SU-DHL-6 (cell line): Measurements from ENCODE around the gene TMPRSS11B.

Source experiments
- EZH2phosphoT487 ChIP-seq: fragments of 200-600 bp; sonication (generic), shearing (Covaris generic); conservative IDR thresholded peaks from 2 replicates; pipeline ENCODE4 v1.6.1; 2018; ENCODE audit warnings: mild to moderate bottlenecking, antibody characterized with exemption, low read length, moderate library complexity, mixed read lengths
- TF ChIP-seq, protein P1 (sequence below): fragments of 200-600 bp; sonication (generic); IDR thresholded peaks from one replicate; pipeline ENCODE4 v1.5.1; 2017; ENCODE audit warnings: antibody characterized with exemption, mild to moderate bottlenecking, low read length, moderate library complexity; ENCODE audit not compliant: insufficient read depth, poor library complexity, severe bottlenecking

DNA sequence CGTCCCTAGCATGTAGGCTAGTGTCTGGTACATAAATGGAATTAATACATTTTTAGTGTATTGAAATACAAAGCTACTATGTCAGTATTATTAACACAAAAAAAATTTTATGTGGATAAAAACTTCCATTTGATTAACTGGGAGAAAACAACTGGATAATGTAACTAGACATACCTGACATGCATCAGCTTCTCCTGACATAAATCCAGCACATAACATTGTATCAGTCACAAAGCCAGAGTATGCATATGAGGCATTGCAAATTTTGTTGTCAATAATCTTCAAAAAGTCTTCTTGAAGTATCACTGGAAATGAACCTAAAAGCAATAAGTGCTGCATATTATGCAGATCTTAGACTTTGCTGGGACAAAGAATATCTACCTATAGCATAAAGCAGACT lies 16.9 kb downstream of the TMPRSS11B start:
- TF ChIP-seq, protein P1, sequence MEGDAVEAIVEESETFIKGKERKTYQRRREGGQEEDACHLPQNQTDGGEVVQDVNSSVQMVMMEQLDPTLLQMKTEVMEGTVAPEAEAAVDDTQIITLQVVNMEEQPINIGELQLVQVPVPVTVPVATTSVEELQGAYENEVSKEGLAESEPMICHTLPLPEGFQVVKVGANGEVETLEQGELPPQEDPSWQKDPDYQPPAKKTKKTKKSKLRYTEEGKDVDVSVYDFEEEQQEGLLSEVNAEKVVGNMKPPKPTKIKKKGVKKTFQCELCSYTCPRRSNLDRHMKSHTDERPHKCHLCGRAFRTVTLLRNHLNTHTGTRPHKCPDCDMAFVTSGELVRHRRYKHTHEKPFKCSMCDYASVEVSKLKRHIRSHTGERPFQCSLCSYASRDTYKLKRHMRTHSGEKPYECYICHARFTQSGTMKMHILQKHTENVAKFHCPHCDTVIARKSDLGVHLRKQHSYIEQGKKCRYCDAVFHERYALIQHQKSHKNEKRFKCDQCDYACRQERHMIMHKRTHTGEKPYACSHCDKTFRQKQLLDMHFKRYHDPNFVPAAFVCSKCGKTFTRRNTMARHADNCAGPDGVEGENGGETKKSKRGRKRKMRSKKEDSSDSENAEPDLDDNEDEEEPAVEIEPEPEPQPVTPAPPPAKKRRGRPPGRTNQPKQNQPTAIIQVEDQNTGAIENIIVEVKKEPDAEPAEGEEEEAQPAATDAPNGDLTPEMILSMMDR, result no peak
- no peak for TF ChIP-seq EZH2phosphoT487
